Panc1 (cell line): ENCODE data around the gene RHOT2. TPM values are rescaled to one million over a fixed set of nuclear protein-coding genes. Genes with fewer than 3 reads are reported as not detected.

Experiments
- ATAC-seq: fragments of 200-7000 bp; cut with Tn5 transposase; 2 replicates; pipeline ENCODE4 v1.9.1; 2020; ENCODE audit warnings: mild to moderate bottlenecking, moderate library complexity
- BruUV-seq: library from RNA; stranded (reverse); fragments of 400-500 nt; replicated peaks from 2 replicates; lab custom pipeline; 2021; lab: Mats Ljungman, UMichigan
- CTCF ChIA-PET: fragments of 300-600 bp; sonication (Branson Sonifier 250); formaldehyde crosslinking; loops from one replicate; lab custom pipeline; 2022; ENCODE audit warnings: antibody characterized with exemption; lab: Charles Lee
- POLR2A ChIA-PET: fragments of 300-600 bp; sonication (Branson Sonifier 250); formaldehyde crosslinking; loops from one replicate; lab custom pipeline; 2022; ENCODE audit warnings: antibody characterized with exemption; lab: Charles Lee
- DNase-seq: peaks from one replicate; pipeline ENCODE4 v3.0.0-alpha.2; 2010; ENCODE audit warnings: low read depth, low spot score
- H3K27ac ChIP-seq: 2 replicates; pipeline ENCODE4 v1.5.1; 2011; ENCODE audit warnings: mild to moderate bottlenecking, low read length, inconsistent platforms
- H3K27me3 ChIP-seq: fragments of 200-500 bp; sonication (Bioruptor generic); 2 replicates; pipeline ENCODE4 v1.6.0; 2014; ENCODE audit warnings: low read length, inconsistent platforms; ENCODE audit not compliant: control insufficient read depth, insufficient read depth
- H3K36me3 ChIP-seq: fragments of 200-500 bp; sonication (Bioruptor generic); 2 replicates; pipeline ENCODE4 v1.5.1; 2014; ENCODE audit warnings: inconsistent platforms, mild to moderate bottlenecking, low read length, moderate library complexity; ENCODE audit not compliant: control insufficient read depth, insufficient read depth
- H3K4me1 ChIP-seq: 2 replicates; pipeline ENCODE4 v1.5.1; 2011; ENCODE audit warnings: inconsistent platforms, mild to moderate bottlenecking, low read length, moderate library complexity; ENCODE audit not compliant: control insufficient read depth, insufficient read depth
- H3K4me3 ChIP-seq, 2 experiments: 2 replicates each; pipeline ENCODE4 v1.5.1; 2011 to 2012; ENCODE audit warnings: low read depth in 2 of 2, low read length in 2 of 2, mild to moderate bottlenecking in 2 of 2, inconsistent platforms in 1 of 2, moderate library complexity in 1 of 2
- H3K9me3 ChIP-seq: fragments of 200-500 bp; sonication (Bioruptor generic); 2 replicates; pipeline ENCODE4 v1.5.1; 2014; ENCODE audit warnings: low read depth, mild to moderate bottlenecking, inconsistent platforms, low read length, moderate library complexity; ENCODE audit not compliant: control insufficient read depth, insufficient read depth
- POLR2AphosphoS5 ChIP-seq: IDR thresholded peaks from 2 replicates; pipeline ENCODE4 v1.6.1; 2012; ENCODE audit warnings: mild to moderate bottlenecking, low read depth, low read length, moderate library complexity
- SIN3A ChIP-seq: IDR thresholded peaks from 2 replicates; pipeline ENCODE4 v1.6.1; 2012; ENCODE audit warnings: low read depth, mild to moderate bottlenecking, low read length, moderate library complexity, borderline replicate concordance; ENCODE audit not compliant: insufficient read depth
- TCF7L2 ChIP-seq: IDR thresholded peaks from 2 replicates; pipeline ENCODE4 v1.6.1; 2011; ENCODE audit warnings: mild to moderate bottlenecking, low read depth, low read length, inconsistent platforms
- in situ Hi-C: cut with HindIII; loops from 2 replicates; pipeline ENCODE4 v1.10.0; 2016; ENCODE audit warnings: low sequenced_read_pairs, low pct_unique_long_range_greater_than_20kb
- intact Hi-C: fragments of 100-400 bp; cut with micrococcal nuclease; formaldehyde crosslinking; loops from one replicate; pipeline ENCODE4 v1.10.0; 2022; ENCODE audit not compliant: unreplicated experiment
- total RNA-seq: library from RNA; stranded (reverse); gene quantifications from one replicate; pipeline ENCODE4 v1.2.1, GENCODE V29; 2021; ENCODE audit not compliant: unreplicated experiment
- TF ChIP-seq, protein P1 (sequence below): fragments of 450-650 bp; IDR thresholded peaks from 2 replicates; pipeline ENCODE4 v1.5.1; 2017; ENCODE audit warnings: mild to moderate bottlenecking
- TF ChIP-seq, protein P2 (sequence below), 2 experiments: IDR thresholded peaks; 2 replicates each; pipeline ENCODE4 v1.6.1; 2011 to 2012; ENCODE audit warnings: low read depth in 2 of 2, control low read depth in 1 of 2, low read length in 1 of 2, mild to moderate bottlenecking in 1 of 2, moderate library complexity in 1 of 2; ENCODE audit not compliant: insufficient read depth in 1 of 2

RHOT2 gene
- total RNA-seq, 1 experiment from 2014 or later: 195 TPM

- peaks cover 29% of the 10 kb centered on the region for H3K4me1 ChIP-seq
- POLR2A ChIA-PET: no interaction called here
- in situ Hi-C loops (no loop called here), intact Hi-C loops (no loop called here)
- no TSS peak for BruUV-seq
- CTCF ChIA-PET: no interaction called here
- TF ChIP-seq POLR2AphosphoS5: no peak
- no peaks in the 10 kb centered on the region for H3K9me3 ChIP-seq
- DNase-seq: no peak
- H3K27me3 ChIP-seq: no peaks in the 10 kb centered on the region
- peaks cover 3% of the 10 kb centered on the region; the same call in 1 of the 2 replicates for H3K36me3 ChIP-seq
- H3K27ac ChIP-seq: peak overlapping the region; percentile 62
- ATAC-seq: peak; percentile 19
- H3K4me3 ChIP-seq: no peak overlapping the region
Measured at GRCh38 chr16:674214-674881, 6.4 kb downstream of the RHOT2 start.

GRCh38 chr16:674968-675883 lies 7.3 kb downstream of the RHOT2 start, which contains the start of gene RHBDL1:
TSS of gene RHBDL1 (plus strand) at chr16:675671. CDS start at chr16:675791, 120 bp downstream.
- intact Hi-C loops (no loop called here), in situ Hi-C loops (no loop called here)
- peak; percentile 44 for ATAC-seq
- Histone ChIP-seq H3K36me3 (peaks cover 3% of the 10 kb centered on the region; the same call in 1 of the 2 replicates), H3K27ac (peak within 1 kb of the TSS; percentile 62), H3K27me3 (no peaks in the 10 kb centered on the region), H3K4me1 (peaks cover 22% of the 10 kb centered on the region), H3K4me3 (peak within 1 kb of the TSS; percentile 39 to 51), H3K9me3 (no peaks in the 10 kb centered on the region)
- DNase-seq: no peak
- ChIA-PET CTCF (no interaction called here), POLR2A (no interaction called here)
- TF ChIP-seq TCF7L2 (no peak), POLR2AphosphoS5 (peak; percentile 51), SIN3A (0 out of 2 replicates have a peak, but pooled peaks have one; percentile 43)
- TF ChIP-seq, protein P1, sequence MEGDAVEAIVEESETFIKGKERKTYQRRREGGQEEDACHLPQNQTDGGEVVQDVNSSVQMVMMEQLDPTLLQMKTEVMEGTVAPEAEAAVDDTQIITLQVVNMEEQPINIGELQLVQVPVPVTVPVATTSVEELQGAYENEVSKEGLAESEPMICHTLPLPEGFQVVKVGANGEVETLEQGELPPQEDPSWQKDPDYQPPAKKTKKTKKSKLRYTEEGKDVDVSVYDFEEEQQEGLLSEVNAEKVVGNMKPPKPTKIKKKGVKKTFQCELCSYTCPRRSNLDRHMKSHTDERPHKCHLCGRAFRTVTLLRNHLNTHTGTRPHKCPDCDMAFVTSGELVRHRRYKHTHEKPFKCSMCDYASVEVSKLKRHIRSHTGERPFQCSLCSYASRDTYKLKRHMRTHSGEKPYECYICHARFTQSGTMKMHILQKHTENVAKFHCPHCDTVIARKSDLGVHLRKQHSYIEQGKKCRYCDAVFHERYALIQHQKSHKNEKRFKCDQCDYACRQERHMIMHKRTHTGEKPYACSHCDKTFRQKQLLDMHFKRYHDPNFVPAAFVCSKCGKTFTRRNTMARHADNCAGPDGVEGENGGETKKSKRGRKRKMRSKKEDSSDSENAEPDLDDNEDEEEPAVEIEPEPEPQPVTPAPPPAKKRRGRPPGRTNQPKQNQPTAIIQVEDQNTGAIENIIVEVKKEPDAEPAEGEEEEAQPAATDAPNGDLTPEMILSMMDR: no peak; the same call in 1 of the 2 replicates
- TF ChIP-seq, protein P2, sequence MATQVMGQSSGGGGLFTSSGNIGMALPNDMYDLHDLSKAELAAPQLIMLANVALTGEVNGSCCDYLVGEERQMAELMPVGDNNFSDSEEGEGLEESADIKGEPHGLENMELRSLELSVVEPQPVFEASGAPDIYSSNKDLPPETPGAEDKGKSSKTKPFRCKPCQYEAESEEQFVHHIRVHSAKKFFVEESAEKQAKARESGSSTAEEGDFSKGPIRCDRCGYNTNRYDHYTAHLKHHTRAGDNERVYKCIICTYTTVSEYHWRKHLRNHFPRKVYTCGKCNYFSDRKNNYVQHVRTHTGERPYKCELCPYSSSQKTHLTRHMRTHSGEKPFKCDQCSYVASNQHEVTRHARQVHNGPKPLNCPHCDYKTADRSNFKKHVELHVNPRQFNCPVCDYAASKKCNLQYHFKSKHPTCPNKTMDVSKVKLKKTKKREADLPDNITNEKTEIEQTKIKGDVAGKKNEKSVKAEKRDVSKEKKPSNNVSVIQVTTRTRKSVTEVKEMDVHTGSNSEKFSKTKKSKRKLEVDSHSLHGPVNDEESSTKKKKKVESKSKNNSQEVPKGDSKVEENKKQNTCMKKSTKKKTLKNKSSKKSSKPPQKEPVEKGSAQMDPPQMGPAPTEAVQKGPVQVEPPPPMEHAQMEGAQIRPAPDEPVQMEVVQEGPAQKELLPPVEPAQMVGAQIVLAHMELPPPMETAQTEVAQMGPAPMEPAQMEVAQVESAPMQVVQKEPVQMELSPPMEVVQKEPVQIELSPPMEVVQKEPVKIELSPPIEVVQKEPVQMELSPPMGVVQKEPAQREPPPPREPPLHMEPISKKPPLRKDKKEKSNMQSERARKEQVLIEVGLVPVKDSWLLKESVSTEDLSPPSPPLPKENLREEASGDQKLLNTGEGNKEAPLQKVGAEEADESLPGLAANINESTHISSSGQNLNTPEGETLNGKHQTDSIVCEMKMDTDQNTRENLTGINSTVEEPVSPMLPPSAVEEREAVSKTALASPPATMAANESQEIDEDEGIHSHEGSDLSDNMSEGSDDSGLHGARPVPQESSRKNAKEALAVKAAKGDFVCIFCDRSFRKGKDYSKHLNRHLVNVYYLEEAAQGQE (IDR thresholded peaks at IDR 0.05; ENCODE audit: insufficient read depth in 1 of 2, low read depth in 2 of 2, low read length in 1 of 2): no peak
- no TSS peak for BruUV-seq
